GM19043 (cell line): ENCODE results near the gene PFKFB3.
"Not testable (repeated sequence)": the region's sequence is repeated elsewhere in the genome, so short reads cannot be mapped to it uniquely, and the experiment has no call there.

Source experiments
- ATAC-seq: cut with Tn5 transposase; IDR thresholded peaks from one replicate; pipeline ENCODE4 v1.9.1; 2021; ENCODE audit warnings: low read depth; ENCODE audit not compliant: unreplicated experiment

The PFKFB3 gene

DNA sequence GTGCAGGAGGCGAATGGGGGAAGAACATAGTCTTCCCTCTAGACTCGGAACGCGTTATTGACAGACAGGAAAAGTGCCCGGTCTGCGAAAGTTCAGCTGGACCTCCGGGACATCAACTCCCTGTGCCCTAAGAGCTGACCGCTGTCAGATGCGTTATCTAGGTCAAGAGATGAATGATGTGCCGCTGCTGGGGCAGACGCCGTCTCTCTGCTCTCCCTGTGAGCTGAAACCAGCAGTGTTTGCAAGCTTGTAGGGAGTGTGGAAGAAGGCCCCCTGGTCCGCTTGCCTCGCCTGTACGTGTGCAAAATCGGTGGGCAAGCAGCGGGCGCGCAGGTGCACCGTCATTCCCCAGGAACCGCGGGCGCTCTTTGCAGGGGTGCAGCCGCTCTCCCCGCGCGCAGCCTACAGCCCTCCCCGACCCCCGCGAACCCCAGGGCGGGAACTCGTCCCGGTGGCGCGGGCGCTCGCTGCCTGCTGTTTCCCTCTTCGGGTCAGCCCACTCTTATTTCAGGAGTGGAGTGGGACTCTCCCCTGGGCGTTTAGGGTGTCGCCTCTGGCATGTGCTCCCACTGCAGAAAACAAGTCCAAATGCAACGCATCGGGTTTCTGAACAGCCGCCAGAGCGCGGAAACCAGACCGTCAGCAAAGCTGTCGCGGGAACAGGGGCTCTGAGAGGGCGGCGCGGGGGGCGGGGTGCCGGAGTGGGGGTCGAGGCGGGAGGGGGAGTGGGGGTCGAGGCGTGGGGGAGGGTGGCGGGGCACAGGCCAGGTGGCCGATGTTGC, 1.8 kb upstream of the PFKFB3 start:
- ATAC-seq, result no peak

DNA sequence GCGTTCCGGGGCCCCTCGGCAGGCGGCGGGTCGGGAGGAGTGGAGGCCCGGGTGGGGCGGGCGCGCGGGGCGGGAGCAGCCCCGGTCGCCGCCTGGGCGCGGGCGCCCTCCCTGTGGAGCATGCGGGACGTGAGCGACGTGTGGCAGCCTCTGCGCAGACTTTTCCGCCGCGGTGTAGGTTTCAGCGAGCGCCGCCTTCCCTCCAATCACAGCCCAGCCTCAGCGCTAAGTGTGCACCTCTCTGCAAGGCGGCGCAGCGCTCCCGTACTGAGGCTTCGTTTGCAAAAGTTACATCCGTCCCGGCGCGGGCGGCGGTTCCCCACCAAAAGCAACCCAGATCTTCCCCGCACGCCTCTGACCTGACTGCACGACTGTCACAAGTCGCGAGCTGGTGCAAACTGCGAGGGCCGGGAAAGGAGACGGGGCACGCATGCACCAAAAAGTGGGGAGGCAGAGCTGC, 1.2 kb upstream of the PFKFB3 start:
- peak; percentile 49 for ATAC-seq

DNA sequence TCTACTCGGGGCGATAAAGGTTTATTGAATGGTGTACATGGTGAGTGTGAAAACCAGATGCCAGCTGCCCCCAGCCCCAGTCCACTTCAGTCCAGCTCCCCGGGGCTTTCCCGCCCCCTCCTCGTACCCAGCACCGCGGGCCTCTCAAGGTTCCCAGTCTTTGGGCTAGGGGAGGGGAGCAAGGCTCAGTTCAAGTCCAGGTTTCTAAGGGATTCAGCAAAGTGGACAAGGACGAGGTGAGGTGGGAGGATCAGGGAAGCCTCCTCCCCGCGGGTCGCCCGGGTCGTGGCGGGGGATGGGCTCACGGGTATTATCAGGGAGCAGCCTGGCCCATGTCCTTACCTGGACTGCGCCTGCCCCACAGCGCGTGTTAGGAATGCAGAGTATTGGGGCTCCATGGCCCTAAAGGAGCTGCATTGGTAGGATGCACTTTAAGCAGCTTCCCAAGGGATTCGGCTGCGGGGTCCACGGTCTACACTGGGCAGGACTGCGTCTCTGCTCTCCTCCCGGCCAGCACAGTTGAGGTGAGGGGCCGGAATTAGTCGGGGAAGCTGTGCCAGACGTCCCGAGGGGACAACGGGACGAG, 541 bp upstream of the PFKFB3 start:
- ATAC-seq, result no peak

DNA sequence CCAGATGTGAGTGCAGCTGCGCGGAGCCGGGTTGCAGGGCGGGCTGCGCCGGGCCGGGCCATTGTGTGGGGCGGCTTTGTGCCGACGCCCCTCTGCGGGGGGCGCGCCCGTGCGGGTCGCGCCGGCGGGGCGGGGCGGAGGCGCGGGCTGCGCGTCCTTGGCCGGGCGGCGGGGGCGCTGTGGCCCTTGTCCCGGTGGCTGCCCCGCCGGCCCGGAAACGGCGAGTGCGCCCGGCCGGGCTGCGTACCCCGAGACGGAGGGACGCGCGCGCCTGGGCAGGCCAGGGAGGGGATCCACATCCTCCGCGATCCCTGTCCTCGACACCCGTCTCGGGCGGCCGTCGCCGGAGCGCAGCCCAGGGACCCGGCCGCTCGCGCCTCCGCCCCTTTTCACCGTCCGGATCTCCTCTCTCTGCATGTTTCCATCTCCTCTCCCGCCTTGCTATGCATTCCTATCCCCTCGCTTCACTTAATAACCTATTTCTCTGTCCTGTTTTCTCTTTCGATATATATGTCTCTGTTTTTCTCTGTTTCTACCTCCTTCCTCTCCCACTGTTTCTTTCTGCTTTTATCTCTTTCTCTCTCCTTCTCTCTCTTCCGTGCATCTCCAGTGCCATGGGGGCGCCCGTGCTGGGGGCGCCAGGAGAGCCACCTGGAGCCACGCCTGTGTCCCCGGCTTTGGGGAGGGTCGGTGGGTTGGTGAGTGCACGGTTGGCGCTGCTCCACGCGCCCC, 765 bp downstream of the PFKFB3 start:
- peak; percentile 27 for ATAC-seq

DNA sequence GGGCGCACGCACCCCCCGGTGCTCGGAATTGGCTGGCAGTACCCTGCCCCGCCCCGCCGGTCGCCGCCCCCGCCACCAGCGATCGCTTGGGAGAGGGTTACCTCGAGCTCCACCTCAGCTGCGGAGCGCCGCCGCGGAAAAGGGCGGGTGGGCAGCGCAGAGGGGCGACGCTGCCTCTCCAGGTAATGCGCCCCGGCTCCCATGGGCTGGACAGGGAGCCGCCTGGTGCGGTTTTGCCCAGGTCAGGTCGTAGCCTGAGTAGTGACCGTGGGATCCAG, 1.3 kb downstream of the PFKFB3 start:
- no peak for ATAC-seq

DNA sequence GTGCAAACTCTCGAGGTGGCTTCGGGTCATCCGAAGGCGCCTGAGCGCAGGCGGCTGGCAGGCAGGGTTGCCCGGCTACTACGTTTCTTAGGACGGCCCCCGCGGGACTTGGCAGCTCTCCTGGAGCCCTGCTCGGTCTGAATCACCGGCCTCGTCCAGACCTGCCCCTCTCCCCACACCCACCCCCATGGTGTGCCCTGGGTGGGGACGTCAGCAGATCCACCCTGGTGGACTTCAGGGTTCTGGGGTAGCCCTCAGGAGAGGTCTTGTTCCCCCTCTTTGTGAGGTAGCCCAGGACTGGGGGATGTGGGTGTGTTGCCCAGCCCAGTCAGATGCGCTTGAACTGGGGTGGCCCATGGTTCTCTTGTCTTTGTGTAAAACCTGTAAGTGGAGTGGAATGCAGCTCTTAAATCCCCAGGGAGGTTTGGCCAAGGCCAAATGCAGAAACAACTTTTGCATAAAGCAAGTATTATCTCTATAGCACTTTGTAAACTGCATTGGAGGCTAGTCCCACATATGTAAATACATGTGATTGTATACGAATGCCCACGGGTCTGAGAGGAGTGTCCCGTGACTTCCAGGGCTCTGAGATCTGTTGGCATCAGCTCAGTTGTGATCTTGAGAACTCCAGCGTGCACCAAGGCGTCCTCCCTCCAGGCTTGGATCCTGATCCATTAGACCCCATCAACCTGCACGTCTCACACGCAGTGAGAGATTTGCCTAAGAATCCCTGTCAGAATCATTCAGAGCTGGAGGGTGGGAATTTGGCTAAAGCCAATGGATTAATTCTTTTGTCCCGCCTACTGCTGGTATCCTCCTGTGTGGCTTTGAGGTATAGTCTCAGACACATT, 1.8 kb downstream of the PFKFB3 start:
- no peak for ATAC-seq

DNA sequence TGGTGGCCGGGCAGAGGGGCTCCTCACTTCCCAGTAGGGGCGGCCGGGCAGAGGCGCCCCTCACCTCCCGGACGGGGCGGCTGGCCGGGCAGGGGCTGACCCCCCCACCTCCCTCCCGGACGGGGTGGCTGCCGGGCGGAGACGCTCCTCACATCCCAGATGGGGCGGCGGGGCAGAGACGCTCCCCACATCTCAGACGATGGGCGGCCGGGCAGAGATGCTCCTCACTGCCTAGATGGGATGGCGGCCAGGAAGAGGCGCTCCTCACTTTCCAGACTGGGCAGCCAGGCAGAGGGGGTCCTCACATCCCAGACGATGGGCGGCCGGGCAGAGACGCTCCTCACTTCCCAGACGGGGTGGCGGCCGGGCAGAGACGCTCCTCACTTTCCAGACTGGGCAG, 3.8 kb downstream of the PFKFB3 start:
- not testable (repeated sequence) for ATAC-seq

DNA sequence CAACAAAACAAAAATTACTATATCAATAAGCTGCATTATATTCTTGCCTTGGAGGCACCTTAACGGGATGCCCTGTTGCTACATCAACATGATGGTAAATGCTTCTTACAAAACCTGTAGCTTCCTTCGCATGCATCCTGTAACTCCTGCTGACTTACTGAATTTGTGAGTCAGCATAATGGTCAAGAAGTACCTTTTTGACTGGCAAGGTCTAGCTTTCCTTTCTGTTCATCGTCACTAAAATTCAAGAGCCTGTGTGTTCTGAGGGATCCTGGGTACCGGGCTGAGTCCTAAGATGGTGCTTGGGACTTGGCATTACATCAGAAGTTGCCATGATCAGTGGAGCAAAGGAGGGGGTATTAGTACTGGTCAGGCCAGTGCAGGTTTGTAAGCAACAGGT, 4.9 kb downstream of the PFKFB3 start:
- no peak for ATAC-seq

DNA sequence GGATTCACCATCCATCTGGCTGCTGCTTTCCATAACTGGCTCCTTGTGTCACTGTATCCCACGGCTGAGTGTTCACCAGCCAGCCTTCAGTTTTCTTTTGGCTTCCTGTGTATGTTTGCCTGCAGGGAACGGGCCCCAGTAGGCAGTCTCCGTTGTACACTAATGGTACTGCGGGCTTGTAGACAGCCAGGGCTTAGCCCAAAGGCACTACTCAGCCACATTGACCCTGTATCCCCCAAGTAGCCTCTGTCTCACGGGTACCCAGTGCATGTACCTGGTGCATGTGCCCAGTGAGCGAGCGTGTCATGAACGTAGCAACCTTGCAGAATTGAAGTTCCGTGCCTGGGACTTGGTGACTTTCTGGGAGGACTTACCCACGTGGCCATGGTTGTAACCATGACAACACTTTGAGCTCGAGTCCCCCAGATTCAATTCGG, 6.1 kb downstream of the PFKFB3 start:
- ATAC-seq, result no peak

DNA sequence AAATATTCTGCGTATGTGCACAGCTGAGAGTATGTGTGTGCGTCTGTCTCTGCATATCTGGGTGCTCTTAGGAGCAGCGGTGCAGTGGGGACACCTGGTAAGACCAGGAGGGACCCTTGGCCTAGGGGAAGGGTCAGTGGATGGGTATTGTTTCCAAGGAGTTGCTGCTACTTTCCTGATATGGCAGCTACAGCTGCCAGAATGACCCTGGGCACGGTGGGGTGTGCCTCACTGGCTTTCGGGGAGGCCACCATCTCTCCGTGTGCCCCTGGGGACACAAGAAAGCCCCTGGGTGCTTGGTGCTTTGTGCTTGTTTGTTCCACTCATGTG, 8.6 kb downstream of the PFKFB3 start:
- ATAC-seq, result no peak

DNA sequence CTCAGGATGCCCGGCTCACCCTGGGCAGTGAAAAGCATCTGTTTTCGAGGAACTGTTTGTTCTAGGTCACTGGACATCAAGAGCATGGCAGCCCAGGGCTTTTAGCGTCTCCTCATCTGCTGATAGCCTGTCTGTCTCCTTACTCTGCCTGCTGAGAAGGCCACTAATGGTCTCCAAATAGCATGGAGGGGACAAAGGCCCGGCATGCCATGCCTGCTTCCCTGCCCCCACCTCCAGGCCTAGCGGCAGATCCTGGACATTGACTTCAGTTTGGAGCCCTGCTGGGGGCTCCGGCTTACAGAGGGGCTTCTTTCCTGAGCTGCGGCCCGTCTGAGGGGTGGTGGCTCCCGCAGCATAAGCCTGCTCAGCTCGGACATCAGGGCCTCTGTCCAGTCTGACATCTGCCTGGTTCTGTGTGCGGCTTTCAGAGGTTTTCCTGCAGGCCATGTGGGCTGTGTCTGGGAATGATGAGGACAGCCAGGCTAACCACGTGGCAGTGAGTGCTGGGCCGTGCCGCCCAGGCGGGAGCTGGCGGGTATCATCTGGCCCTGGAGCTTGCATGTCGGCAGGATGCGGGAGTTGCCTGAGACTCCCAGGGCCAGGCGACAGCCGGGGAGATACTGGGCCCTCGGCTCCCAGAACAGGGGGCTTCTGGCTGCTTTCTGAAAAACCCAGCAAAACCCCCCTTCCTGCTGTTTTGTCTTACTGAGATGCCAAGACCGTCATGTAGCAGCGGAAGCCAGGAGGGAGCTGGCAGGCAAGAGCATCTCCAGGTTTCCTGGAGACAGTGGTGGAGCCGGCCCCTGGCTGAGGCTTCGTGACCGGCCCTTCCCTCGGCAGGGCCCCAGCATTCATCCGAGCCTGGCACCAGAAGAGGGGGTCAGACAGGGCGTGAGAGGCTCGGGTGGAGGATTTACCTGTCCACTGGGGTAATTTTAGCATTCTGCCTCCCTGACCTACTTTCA, 9.2 kb downstream of the PFKFB3 start:
- no peak for ATAC-seq

DNA sequence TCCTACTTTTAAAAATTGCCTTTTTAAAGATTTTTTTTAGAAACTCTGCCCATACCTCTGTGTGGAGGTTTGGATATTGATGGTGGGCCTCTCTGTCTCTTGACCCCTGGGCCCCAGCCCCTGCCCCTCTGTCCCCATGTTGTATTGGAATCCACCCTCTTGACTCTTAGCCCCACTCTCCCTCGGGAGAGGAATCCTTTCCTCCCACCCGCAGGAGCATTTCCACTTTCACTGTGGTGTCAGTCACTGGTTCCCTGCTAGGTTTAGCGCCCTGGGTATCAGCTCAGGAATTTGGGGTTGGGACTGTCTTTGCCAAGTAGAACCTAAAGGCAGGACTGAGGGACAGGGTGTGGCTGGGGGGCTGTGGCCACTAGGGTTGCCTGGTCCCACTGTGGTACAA, 10.1 kb downstream of the PFKFB3 start:
- no peak for ATAC-seq

DNA sequence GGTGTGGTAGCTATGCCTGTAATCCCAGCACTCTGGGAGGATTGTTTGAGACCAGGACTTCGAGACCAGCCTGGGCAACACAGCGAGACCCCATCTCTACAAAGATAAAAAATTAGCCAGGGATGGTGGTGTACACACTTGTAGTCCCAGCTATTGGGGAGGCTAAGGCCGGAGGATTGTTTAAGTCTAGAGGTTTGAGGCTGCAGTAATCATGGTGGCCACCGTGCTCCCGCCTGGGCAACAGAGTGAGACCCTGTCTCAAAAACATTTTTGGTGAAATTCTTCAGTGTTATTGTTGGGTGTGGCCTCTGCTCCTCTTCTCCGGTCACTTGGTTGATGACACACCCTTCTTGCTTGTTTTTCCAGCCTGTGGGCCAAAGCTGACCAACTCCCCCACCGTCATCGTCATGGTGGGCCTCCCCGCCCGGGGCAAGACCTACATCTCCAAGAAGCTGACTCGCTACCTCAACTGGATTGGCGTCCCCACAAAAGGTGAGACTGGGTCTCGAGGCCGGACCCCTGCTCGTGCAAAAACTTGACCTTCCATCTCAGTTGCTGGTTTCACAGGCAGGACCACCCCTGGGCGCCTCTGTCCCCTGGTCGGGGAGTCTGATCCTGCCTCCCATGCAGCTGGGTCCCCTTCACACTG, 10.6 kb downstream of the PFKFB3 start:
- no peak for ATAC-seq

DNA sequence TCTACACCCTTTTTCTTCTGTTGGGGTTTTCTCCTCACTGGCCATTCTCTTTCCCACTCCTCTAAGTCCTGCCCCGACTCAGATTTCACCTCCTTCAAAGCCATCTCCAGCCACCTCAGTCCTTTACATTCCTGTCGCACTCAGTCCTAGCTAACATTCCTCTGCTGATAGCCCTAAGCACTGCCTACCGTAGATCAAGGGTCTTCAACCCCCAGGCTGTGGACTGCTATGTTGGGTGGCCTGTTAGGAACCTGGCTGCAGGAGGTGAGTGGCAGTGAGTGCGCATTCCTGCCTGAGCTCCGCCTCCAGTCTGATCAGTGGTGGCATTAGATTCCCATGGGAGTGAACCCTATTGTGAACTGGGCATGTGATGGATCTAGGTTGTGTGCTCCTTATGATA, 11.2 kb downstream of the PFKFB3 start:
- no peak for ATAC-seq

DNA sequence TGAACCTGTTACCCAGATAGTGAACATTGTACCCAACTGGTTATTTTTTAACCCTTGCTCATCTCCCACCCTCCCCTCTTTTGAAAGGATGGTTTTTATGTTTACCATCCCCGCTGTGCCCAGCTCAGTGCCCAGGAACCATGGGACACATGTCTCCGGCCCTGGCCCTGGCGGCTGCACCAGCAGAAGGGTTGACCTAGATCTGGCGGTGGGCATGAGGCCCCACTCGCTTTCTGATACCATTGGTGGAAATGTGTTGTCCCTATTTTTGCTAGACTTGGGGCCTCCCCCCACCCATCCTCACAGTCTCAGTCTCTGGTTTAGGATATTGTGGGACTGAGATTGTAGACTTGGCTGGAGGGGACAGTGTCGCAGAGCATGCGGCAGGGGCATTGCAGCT, 11.9 kb downstream of the PFKFB3 start:
- no peak for ATAC-seq

DNA sequence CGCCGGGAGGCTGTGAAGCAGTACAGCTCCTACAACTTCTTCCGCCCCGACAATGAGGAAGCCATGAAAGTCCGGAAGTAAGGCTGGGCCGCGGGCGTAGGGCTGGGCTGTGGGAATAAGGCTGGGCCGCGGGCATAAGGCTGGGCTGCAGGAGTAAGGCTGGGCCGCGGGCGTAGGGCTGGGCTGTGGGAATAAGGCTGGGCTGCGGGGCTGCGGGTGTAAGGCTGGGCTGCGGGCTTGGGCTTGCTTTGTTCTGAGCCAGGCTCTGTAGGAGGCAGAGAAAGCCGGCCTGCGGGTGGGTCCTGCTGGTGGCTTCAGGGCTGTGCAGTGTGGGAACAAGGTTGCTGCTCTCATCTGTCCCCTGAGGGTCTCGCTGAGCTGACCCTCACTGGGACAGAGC, 12.5 kb downstream of the PFKFB3 start:
- ATAC-seq, result no peak

DNA sequence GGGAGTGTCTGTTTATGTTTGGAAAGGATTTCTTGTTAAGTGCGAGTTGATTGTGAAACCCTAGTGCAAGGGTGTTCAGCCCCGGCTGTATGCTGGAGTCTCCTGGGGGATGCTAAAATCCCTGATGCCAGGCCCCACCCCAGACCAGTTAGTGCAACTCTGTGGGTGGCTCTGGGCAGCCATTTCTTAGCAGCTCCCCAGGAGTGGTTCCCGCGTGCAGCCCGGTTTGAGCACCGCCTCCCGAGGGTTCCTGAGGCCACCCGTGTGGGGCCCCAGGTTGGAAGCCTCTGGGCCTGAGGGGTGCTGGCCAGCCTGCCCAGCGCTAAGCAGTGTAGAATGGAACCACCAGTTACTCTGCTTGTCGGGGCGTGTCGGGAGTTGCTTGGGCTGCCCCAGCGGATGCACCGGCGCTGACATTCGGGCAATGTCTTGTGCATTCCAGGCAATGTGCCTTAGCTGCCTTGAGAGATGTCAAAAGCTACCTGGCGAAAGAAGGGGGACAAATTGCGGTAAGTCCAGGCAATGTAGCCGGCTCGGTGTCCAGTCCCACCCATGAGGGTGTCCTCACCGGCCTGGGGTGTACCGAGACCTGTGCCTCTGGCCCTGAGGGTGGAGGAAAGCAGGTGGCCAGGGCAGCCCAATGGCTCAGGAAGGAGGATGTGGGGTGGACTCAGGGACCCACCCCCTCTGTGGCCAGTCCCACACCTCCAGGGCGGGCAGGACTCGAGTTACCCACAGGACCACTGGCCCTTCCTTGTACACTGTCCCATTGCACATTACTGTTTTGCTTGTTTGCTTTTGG, 13.2 kb downstream of the PFKFB3 start:
- ATAC-seq, result no peak

DNA sequence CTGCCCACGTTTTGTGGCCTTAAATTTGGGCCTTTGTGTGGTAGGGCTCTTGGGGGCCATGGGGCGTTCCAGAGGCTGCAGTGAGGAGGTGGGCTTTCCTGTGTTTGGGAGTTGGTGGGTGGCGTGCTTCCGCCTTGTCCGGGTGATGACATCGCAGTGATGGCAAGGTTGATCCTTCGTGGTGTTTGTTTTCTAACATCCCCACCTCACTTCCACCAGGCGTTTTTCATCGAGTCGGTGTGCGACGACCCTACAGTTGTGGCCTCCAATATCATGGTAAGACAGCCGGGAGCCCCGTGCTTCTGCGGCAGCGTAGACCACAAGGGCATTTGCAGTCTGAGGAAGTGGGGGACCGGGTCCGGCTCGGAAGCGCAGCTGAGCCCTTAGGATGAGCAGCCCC, 14.2 kb downstream of the PFKFB3 start:
- ATAC-seq, result no peak

DNA sequence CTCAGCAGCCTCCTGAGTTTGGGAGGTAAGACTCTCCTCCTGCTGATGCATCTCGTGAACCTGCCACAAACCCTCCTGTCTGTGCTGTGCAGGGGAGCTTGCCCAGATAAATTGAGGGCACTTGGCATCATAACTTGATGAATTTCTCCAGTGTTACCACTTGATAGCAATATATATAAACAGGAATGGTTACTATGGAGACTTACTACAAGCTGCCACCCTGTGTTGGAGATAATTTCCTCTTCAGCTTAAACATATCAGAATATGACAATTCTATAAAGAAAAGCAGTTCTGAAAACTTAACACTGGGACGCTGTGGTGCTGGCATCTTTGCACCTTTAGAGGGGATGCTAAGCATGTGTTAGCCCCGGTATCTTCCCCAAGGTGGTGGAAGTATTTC, 14.9 kb downstream of the PFKFB3 start:
- no peak for ATAC-seq
